Stimulated activated CD8-positive, alpha-beta memory T cell treated with anti-CD3 and anti-CD28 coated beads, Interleukin-7, amount 100 ng/mL, for 24 hours (primary cell): ENCODE measurements around the gene U2AF1L4.

Experiments
- DNase-seq: peaks from one replicate; pipeline ENCODE4 v3.0.0-alpha.2; 2020; ENCODE audit warnings: low read depth

U2AF1L4 gene

DNA sequence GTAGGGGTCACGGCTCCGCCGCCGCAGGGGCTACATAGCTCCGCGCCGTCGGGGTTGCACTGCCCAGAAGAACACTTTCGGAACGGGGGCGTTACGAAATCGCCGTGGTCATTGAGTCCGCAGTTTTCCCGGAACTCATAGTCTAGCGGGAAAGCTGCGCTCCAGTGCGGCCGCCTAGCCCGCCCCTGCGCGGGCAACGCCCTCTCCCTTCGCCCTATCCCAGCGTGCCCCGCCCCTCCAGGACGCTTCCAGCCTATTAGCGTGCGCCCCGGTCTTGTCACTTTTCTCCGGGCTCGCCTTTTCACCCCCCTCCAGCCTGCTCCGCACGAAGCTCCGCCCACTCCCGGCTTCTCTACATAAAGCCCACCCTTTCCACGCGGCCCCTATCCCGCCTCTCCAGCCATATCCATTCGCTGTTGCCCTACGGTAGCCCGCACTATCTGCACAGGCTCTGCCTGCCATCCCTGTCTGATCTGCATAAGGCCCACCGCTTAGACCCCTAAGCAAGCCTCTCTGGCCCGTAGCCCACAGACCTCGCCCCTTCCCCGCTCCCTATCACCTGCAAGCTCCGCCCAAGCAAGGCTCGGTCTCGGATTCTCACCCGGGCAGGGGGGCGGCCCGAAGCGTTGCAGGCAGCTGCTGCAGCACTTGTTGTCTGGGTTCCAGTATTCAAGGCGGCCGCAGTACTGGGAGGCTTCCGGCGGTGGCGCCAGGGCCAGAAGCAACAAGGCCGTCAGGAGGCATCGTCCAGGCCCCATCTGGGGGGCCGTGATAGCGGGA lies 4.6 kb downstream of the U2AF1L4 start:
- peak; percentile 94 for DNase-seq

DNA sequence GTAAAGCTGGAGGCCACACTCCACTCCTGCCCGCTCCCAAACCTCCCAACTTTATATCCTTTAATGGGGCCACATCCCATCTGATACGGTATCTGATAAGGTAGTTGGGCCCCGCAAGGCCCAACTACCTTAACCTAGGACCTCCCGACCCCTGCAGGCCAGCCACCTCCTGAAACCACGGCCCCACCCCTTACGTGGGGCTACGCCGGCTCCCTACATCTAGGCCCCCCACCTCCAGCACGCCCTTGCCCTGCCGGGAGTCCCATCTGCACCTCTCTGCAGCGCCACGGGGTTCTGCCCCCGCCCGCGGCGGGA lies 5.2 kb downstream of the U2AF1L4 start:
- DNase-seq: no peak

DNA sequence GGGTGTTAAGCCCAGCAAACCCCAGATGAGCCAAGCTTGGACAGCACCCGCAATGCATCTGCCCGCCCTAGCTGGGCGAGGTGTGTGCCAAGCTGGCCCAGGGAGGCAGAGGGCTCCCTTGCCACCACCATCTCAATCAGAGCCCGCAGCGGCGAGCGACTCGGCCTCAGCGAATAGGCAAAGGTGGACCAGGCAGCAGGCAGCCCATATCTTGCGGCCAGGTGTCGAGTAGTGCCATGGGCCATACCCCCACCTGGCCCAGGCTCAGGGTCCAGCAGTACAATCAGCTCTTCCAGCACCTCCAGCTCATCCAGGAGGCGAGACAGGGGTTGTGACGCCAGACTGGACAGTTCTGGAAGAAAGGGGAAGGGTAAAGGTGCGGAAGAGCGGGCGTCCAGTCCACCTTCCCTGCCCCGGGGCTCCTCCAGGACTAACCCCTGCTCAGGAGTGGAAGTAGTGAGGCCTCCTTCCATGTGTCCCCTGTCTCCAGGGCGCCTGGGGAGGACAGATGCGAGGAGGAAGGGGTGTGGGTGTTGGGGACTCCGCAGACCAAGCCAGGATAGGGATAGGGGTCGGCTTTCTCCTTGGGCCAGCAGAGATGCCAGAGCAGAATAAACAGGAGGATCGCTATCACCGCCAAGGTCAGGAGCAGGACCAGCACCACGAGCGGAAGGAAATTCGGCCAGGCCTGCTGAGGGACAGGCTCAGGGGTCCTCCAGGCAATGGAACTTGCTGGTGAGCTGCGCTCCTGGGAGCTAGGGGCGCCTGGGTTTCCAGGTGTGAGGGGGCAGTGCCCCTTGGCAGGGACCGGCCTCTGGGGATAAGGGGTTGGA lies 5.7 kb downstream of the U2AF1L4 start:
- DNase-seq: no peak

DNA sequence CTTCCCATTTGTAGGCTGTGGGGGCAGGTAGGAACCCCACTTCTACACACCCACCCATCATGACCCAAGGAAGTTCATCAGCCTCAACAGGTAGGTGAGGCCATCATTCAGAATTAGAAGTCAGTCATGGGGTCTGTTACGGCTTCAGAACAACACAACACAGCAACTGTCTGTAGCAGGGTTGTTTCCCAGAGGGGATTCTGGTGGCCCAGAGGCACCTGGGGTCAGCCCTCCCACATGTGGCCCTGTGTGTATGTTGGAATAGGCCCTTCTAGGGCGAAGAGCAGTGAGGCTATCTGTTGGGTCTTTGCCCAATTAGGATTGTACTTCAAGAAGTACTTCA lies 6.4 kb downstream of the U2AF1L4 start:
- no peak for DNase-seq

DNA sequence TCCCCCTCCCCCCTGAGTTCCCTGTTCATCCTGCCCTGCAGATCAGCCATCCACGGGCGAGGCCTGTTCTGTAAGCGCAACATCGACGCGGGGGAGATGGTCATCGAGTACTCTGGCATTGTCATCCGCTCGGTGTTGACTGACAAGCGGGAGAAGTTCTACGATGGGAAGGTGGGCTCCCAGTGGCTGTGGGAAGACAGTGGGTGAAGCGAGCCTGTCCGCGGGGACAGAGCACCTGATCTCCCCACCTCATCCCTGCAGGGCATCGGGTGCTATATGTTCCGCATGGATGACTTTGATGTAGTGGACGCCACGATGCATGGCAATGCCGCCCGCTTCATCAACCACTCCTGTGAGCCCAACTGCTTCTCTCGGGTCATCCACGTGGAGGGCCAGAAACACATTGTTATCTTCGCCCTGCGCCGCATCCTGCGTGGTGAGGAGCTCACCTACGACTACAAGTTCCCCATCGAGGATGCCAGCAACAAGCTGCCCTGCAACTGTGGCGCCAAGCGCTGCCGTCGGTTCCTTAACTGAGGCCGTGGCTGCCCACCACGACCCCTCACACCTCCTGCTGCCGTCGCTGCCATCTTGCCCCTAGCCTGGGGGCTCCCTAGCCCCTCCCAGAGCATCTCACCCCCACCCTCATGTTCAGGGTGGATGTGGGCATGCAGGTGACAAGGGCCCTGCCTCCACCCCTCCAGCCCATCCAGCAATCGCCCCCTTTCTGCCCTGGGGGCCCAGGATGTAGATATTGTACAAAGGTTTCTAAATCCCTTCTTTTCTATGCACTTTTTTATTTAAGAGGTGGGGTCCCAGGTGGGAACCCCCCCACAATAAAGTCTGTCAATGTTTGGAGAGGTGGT lies 7.0 kb downstream of the U2AF1L4 start:
- DNase-seq: no peak

DNA sequence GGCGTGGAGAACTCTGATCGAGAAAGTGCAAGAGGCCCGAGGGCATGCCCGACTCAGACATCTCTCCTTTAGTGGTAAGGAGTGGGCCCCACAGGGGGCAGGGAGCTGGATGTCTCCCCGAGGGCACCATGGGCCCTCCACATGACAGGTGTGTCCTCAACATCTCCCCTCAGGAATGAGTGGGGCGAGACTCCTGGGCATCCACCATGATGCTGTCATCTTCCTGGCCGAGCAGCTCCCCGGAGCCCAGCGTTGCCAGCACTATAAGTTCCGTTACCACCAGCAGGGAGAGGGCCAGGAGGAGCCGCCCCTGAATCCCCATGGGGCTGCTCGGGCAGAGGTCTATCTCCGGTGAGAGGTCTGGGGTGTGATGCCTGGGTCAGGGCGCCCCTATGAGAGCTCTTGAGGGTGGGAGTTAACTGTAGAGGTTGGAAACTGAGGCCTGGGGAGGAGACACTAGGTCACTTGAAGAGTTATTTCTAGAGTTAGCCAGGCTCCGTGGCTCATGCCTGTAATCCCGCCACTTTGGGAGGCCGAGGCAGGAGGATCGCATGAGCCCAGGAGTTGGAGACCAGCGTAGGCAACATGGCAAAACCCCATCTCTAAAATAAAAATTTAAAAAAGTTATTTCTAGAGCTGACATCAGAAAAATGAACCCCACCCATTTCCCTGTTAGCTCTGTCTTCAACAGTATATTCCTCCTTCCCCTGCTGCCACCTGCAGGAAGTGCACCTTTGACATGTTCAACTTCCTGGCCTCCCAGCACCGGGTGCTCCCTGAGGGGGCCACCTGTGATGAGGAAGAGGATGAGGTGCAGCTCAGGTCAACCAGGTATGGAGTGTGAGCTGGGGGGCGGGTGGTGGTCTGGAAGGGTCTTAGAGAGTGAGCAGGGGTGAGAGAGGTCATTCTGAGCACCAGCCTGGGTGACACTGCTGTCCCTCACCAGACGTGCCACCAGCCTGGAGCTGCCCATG lies 8.0 kb downstream of the U2AF1L4 start:
- no peak for DNase-seq

DNA sequence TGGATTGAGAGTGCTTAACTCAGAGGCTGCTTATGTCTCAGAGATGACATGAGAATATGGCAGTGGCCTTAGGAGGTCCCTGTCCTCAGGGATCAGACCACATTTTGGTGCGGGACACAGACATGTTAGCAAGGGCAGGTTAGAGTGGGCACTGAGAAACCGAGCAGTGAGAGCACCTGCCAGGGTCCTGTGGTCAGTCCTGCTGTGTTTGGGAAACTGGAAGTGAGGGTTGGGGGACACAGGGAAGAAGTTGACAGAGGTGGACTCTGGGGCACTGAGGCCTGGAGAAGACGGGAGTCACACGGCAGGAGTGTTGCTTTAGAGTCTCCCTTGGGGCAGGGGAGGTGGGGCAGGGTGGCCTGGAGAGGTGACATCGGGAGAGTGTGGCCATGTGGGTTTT lies 10.3 kb downstream of the U2AF1L4 start:
- no peak for DNase-seq

DNA sequence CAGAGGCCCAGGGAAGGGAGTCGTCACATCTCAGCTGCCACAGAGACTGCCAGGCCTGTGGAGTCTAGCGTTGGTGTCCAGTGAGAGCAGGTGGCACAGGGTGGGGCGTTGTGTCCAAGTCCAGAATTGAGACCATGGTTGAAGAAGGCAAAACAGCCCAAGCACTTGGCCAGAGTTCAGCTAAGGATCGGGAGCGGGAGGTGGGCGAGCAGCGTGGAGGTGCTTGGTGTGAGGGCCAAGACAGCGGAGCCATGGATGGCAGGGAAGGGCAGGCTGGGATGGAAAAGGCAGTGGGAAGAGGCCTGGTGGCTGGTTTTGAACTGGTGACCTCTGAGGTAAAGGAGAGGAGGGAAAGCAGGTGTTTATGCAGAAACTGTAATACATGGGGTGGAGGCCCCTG lies 10.9 kb downstream of the U2AF1L4 start:
- DNase-seq: no peak

DNA sequence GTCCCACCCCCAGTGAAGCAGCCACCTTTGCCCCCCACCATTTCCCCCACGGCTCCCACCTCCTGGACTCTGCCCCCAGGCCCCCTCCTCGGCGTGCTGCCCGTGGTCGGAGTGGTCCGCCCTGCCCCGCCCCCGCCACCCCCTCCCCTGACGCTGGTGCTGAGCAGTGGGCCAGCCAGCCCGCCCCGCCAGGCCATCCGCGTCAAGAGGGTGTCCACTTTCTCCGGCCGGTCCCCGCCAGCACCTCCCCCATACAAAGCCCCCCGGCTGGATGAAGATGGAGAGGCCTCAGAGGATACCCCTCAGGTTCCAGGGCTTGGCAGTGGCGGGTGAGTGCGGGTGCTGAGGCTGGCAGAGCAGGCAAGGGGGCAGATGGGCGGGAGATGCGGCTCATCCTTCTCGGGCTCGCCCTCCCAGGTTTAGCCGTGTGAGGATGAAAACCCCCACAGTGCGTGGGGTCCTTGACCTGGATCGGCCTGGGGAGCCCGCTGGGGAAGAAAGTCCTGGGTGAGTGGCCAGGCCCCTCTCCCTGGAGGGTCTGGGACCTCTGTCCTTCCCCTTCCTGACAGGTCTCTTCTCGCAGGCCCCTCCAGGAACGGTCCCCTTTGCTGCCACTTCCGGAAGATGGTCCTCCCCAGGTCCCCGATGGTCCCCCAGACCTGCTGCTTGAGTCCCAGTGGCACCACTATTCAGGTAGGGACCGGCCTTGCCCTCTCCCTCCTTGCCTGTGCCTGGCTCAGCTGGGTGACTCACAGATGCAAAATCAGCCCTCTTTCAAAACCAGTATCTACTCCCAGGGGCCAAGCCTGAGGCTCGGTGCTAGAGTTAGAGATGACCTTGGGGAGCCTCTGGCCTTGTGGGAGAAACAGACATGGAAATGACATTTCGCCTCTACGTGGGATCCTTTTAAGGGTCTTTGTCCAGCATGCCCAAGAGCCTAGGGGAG lies 11.8 kb downstream of the U2AF1L4 start:
- DNase-seq: no peak

DNA sequence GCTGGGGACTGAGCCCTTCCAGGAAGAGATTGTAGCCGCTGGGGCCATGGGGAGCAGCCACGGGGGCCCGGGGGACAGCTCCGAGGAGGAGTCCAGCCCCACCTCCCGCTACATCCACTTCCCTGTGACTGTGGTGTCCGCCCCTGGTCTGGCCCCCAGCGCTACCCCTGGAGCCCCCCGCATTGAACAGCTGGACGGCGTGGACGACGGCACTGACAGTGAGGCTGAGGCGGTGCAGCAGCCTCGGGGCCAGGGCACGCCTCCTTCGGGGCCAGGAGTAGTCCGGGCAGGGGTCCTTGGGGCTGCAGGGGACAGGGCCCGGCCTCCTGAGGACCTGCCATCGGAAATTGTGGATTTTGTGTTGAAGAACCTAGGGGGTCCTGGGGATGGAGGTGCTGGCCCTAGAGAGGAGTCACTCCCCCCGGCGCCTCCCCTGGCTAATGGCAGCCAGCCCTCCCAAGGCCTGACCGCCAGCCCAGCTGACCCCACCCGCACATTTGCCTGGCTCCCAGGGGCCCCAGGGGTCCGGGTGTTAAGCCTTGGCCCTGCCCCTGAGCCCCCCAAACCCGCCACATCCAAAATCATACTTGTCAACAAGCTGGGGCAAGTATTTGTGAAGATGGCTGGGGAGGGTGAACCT lies 12.6 kb downstream of the U2AF1L4 start:
- no peak for DNase-seq

DNA sequence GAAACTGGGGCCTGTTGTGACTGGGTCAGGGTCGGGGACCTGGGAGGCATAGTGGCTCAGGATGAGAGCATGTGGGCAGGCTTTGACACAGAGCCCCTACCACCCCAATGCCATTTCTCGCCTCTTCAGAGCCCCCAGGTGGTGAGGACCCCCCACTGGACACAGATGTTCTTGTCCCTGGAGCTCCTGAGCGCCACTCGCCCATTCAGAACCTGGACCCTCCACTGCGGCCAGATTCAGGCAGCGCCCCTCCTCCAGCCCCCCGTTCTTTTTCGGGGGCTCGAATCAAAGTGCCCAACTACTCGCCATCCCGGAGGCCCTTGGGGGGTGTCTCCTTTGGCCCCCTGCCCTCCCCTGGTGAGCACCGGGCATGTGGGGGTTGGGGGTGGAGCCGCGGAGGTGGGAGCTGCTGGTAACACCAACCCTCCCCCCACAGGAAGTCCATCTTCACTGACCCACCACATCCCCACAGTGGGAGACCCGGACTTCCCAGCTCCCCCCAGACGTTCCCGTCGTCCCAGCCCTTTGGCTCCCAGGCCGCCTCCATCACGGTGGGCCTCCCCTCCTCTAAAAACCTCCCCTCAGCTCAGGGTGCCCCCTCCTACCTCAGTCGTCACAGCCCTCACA lies 13.3 kb downstream of the U2AF1L4 start:
- DNase-seq: no peak

DNA sequence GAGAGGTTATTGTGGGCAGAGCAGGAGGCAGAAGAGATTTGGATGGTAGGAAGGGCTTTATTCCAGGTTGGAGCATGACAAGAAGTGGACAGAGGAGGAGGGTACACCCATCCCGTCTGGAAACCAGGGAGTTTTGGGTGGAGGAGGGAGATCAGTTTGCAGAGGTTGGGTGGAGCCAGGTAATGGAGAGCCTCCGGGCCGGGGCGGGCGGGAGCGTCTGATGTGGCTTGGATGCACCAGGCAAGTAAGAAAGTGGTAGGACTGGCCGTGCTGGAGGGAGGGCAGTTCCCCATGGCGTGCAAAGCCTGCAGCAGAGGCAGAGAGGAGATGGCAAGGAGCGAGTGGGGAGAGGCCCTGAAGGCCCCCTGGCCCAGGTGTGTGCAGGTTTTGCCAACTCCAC lies 13.9 kb downstream of the U2AF1L4 start:
- DNase-seq: no peak

DNA sequence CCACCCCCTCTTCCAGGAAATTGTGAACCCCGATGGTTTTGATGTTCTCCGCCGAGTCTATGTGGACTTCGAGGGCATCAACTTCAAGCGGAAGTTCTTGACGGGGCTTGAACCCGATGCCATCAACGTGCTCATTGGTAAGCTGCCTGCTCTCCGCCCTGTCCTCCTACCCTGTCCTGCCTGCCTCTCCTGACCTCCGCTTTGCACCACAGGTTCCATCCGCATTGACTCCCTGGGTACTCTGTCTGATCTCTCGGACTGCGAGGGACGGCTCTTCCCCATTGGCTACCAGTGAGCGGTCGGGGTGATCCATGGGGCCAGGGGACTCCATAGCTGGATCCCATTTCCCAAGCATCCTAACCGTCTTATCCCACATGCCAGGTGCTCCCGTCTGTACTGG lies 14.9 kb downstream of the U2AF1L4 start:
- no peak for DNase-seq

DNA sequence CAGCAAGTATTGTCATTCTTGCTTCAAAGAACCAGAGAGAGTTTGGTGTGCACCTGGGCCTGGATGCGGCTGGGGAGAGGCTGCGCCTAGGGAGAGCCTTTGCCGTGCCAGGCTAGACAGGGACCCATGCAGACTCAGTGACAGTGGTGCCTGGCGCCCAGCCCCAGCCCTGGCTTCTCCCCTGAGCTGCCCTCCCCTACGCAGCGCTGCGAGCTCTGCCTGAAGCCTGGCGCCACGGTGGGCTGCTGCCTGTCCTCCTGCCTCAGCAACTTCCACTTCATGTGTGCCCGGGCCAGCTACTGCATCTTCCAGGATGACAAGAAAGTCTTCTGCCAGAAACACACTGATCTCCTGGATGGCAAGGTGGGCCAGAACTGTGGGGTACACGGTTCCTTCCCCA lies 15.5 kb downstream of the U2AF1L4 start:
- DNase-seq: no peak

DNA sequence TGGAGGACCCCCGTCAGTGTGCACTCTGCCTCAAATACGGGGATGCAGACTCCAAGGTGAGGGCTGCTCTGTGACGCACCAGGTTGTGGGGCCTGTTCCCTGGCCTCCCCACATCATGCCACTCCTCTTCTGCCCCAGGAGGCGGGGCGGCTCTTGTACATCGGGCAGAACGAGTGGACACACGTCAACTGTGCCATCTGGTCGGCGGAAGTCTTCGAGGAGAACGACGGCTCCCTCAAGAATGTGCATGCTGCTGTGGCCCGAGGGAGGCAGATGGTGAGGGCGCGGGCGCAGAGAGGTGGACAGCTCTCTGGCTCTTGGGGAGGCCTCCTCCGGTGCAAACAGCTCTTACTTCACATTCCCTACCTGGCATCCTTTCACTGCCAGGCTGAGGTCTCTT lies 16.2 kb downstream of the U2AF1L4 start:
- DNase-seq: no peak

DNA sequence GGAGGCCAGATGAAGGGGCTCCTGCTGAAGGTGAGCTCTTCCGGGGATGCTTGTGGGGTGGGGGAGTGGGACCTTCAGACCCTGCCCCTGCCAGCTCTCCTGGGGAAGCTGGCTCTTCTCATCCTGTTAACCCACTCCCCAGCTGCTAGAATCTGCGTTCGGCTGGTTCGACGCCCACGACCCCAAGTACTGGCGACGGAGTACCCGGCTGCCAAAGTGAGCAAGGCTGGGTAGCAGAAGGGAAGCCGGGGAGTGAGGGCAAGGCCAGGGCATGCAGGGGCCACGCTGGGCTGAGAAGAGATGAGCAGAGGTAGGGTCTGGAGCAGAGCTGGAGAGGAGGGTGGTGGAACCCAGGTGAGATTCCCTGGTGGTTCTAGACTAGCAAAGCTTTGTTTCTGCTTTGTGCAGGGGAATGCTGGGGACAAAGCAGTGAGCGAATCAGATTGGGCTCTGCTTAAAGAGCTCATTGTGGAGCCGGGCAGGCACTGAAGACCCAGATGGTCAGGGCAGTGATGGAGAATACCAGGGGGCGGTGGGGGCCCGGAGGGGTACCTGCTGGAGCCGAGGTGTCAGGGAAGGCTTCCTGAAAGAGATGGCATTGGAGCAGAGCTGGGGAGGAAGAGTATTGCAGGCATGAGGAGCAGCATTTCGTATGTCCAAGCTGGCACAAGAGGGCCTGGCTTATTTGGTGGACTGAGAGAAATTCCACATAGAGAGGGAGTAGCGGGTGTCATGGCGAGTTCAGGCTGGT lies 17.1 kb downstream of the U2AF1L4 start:
- no peak for DNase-seq

DNA sequence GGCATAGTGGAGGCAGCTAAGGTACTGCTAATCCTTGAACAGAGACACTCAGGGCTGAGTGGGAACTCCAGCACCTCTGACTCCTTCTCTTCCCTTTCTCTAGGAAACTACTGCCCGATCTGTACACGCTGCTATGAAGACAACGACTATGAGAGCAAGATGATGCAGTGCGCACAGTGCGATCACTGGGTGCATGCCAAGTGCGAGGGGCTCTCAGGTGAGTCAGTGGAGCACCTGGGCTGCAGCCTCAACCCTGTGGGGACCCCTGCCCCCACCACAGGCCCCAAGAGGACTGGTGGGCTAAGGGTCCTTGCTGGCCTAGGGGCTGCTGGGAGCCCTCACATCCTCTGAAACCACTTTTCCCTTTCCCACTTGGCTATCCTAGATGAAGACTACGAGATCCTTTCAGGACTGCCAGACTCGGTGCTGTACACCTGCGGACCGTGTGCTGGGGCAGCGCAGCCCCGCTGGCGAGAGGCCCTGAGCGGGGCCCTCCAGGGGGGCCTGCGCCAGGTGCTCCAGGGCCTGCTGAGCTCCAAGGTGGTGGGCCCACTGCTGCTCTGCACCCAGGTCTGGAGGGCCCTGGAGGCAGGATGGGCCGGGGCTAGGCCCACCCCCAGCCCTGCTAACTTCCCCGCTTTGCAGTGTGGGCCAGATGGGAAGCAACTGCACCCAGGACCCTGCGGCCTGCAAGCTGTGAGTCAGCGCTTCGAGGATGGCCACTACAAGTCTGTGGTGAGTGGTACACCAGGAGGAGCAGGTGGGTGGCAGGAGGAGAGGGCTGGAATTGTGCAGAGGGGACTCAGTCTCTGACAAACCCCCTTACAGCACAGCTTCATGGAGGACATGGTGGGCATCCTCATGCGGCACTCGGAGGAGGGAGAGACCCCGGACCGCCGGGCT lies 17.9 kb downstream of the U2AF1L4 start:
- DNase-seq: no peak
